CD4-positive, alpha-beta T cell treated with Interleukin-15 for 1 hour (primary cell): ENCODE measurements around the gene JADE2.

ENCODE experiments used
- DNase-seq: peaks from one replicate; pipeline ENCODE4 v3.0.0-alpha.2; 2020

The JADE2 gene

GRCh38 chr5:134571693-134572405 lies 46.4 kb downstream of the JADE2 start:
- DNase-seq: no peak

DNA sequence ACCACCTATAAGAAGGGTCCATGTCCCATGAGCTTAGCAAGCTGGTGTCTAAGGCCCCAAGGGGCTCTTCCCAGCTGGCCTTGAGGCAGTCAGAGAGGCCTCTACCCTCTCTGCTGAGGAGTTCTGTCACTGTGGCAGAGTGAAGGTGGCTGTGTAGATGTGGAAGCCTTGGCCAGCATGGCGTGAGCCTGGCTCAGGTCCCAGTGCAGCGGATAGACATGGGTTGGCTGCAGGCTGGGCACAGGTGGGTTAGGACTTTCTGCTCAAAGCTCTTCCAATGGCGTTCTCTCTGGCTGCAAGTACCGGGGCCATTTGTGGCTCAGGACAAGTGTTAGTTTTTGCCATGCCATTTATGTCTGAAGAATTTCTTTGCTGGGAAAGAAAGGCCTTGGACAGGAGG lies 47.3 kb downstream of the JADE2 start:
- DNase-seq: no peak

DNA sequence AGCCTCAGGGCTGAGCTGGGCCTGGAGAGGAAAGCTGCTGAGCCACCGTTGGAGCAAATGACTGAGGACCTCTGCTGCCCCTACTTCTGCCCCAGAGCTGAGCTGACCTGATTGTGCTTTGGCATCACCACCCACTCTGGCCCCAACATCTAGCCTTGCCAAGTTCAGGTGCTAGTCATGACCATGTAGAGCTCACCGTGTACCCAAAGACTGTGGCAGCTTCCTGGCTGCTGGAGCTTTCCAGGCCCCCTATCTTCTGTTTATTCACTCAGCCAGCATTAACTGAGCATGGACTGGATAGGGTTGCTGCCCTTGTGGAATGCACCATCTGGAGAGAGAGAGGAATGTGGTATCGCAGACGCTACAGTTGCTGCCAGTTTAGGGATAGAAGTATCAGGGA lies 49.1 kb downstream of the JADE2 start:
- no peak for DNase-seq

DNA sequence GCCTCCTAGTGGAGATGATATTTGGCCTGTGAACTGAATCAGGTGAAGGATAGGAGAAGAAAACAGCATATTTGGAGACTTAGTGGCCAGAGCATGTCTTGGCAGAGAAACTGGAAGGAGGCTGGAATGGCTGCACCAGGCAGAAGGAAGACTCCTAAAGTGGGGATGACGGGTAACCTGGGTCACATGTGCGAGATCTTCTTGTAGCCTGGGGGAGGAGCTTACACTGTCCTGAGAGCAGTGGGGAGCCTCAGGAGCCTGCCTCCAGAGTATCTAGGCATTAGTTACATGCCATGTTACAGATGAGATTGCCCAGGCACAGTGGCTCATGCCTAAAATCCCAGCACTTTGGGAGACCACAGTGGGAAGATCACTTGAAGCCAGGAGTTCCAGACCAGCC lies 49.8 kb downstream of the JADE2 start:
- no peak for DNase-seq

DNA sequence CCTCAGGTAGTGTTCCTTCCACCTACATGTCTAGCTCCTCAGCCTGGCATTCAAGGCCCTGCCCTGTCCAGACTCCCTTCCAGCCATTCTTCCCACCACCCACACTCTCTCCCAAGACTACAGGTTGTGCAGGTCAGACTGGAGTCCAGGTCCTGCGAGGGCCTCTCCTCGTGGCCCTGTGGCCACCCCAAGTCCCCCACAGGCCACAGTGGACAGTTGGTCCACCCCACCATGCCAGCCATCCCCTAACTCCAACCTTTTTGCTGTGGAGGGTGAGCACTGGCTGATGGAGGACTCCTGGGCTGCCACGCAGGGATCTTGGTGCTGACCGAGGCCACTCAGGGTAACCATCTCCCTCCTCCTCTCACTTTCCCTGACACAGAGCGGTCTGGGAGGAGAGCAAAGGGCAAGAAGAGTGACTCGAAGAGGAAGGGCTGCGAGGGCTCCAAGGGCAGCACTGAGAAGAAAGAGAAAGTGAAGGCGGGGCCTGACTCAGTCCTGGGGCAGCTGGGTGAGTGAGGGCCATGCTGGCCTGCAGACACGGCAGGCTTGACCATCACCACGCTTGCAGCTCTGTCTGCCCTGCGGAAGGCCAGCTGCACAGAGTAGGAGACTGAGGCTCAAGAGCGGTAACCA lies 51.0 kb downstream of the JADE2 start:
- no peak for DNase-seq

GRCh38 chr5:134577022-134577795 lies 51.7 kb downstream of the JADE2 start:
- no peak for DNase-seq

GRCh38 chr5:134577796-134578577 lies 52.5 kb downstream of the JADE2 start:
- peak; percentile 68 for DNase-seq

DNA sequence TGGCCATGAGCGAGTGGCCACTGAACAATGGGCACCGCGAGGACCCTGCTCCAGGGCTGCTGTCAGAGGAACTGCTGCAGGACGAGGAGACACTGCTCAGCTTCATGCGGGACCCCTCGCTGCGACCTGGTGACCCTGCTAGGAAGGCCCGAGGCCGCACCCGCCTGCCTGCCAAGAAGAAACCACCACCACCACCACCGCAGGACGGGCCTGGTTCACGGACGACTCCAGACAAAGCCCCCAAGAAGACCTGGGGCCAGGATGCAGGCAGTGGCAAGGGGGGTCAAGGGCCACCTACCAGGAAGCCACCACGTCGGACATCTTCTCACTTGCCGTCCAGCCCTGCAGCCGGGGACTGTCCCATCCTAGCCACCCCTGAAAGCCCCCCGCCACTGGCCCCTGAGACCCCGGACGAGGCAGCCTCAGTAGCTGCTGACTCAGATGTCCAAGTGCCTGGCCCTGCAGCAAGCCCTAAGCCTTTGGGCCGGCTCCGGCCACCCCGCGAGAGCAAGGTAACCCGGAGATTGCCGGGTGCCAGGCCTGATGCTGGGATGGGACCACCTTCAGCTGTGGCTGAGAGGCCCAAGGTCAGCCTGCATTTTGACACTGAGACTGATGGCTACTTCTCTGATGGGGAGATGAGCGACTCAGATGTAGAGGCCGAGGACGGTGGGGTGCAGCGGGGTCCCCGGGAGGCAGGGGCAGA lies 53.3 kb downstream of the JADE2 start:
- no peak for DNase-seq

GRCh38 chr5:134579284-134579771 lies 53.9 kb downstream of the JADE2 start:
- DNase-seq: no peak

- DNase-seq: no peak
Measured at GRCh38 chr5:134580001-134580460, 54.6 kb downstream of the JADE2 start.

DNA sequence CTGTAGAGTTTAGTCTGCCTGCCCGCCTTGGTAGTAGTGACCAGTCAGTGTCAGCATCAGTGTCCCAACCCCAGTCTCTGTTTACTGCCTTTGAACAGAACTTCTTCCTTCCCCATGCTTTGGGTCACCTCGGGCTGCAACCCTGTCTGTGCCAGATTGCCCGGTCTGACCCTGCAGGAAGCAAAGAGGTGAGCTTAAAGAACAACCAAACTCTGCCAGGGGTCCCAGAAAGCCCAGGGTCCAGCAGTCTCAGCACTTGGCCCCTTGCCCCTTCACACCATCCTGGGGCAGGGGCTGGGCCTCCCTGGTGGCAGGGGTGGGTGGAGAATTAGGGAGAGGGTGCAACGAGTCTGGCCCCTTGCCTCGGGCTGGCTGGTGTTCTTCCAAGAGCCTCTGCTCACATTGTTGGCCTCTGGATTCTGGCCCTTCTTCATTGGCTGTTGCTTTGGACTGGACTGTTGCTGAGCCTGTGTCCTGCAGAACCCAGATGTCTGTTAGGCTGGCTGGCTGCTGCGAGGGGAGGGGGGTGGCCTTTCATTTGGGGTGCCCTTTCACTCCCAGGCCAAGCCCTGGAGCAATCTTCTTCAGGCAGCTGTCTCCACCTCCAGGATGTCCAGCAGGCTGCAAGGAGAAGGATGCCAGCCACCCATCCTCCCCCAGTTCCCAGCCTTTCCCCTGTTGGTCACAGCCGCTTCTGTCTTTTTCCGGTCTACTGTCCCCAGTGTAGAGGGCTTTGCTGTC lies 55.9 kb downstream of the JADE2 start:
- DNase-seq: no peak

- DNase-seq: no peak
Measured at GRCh38 chr5:134582281-134582680, 56.8 kb downstream of the JADE2 start.

DNA sequence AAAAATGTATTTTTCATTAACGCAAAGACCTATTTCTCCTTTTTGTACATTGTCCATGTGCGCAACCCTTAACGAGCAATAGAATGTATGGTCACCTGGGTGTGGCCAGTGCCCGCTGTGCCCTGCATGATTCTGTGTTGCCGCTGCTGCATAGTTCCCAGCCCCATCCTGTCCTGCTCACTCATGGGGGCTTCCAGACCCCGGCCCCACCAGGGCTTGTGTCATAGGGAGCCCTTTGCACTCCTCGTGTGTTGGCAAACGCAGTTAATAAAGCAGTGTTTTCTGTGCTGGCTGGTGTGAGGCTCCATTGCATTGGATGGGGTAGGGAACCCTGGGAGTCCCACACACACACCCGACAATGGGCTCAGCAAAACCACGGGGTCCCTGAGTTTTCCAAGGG lies 57.5 kb downstream of the JADE2 start:
- no peak for DNase-seq

- DNase-seq: no peak
Measured at GRCh38 chr5:134583766-134584165, 58.3 kb downstream of the JADE2 start.

DNA sequence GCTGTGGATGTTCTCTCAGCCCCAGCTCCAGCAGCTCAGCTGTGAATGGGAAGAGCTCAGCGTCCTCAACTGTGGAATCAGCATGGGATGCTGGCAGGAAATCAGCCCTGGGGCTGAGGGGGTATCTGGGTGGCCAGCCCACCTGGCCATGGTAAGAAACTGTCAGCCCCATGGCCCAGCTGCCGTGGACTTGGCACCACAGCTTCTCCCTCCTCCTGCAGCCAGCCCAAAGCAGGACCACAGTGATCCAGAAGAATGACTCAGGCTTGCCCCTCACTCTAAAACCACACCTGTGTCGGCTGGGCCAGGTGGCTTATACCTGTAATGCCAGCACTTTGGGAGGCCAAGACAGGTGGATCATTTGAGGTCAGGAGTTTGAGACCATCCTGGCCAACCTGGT lies 59.2 kb downstream of the JADE2 start:
- no peak for DNase-seq

GRCh38 chr5:134585966-134586365 lies 60.5 kb downstream of the JADE2 start:
- no peak for DNase-seq

GRCh38 chr5:134586866-134587524 lies 61.5 kb downstream of the JADE2 start:
- DNase-seq: peak; percentile 76

DNA sequence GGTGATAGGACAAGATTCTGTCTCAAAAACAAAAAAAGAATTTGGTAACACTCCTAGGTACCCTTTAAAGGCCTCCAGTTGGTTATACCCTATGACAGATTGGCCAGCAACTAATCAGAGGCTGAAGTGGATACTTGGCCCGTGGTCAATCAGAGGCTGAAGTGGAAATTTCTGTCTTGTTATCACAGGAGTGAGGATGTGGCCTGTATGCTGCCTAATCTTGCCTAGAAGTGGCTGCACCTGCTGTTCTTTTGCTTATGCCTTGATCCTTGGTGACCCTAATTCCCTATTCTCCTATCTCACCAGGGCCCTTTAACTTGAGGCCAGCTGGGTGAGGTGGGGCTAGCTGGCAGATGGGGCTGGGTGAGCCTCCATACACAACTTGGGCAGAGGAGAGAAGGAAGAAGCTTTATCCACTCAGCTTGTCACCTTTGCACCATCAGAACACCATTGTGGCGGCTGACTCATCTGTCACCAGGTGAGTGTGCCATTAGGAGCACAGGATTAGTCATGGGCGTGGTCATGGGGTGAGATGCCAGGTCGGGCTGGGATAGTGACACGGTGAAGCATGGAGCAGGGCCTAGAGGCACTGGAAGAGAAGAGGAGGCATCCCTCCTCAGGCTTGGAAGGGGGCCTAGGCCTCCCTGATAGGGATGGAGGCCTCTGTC lies 65.7 kb downstream of the JADE2 start:
- no peak for DNase-seq

- no peak for DNase-seq
Measured at GRCh38 chr5:134592141-134592746, 66.8 kb downstream of the JADE2 start.

- DNase-seq: no peak
Measured at GRCh38 chr5:134594336-134594735, 68.9 kb downstream of the JADE2 start.
